GM20000 (cell line): ENCODE measurements around the gene JMJD6.

Source experiments
- DNase-seq: peaks from one replicate; pipeline ENCODE4 v3.0.0; 2012; ENCODE audit warnings: low spot score
- TF ChIP-seq, protein P1 (sequence below): IDR thresholded peaks from 2 replicates; pipeline ENCODE4 v1.5.1; 2012; ENCODE audit warnings: mild to moderate bottlenecking, control low read depth; ENCODE audit errors: extremely low read depth, missing control alignments

The JMJD6 gene

DNA sequence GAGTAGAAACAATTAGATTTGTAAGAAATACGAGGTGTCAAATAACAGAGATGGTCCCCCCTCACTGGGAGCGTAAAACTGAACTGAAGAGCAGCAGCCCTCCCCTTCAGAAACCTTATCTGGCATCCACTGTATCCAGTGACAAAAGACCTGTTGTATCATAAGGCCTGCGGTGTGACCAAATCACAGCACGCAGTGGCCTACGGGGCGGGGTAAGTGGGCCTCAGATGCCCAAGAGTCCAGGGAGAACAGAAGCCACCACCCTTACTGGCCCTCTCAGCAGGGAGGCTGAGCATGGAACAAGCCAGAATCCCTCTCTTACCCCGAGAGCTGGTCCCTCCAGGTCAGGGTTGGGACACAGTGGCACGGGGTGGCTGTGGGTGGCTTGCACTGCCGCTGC lies 5.5 kb downstream of the JMJD6 start:
- TF ChIP-seq, protein P1, sequence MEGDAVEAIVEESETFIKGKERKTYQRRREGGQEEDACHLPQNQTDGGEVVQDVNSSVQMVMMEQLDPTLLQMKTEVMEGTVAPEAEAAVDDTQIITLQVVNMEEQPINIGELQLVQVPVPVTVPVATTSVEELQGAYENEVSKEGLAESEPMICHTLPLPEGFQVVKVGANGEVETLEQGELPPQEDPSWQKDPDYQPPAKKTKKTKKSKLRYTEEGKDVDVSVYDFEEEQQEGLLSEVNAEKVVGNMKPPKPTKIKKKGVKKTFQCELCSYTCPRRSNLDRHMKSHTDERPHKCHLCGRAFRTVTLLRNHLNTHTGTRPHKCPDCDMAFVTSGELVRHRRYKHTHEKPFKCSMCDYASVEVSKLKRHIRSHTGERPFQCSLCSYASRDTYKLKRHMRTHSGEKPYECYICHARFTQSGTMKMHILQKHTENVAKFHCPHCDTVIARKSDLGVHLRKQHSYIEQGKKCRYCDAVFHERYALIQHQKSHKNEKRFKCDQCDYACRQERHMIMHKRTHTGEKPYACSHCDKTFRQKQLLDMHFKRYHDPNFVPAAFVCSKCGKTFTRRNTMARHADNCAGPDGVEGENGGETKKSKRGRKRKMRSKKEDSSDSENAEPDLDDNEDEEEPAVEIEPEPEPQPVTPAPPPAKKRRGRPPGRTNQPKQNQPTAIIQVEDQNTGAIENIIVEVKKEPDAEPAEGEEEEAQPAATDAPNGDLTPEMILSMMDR: no peak
- DNase-seq: no peak

DNA sequence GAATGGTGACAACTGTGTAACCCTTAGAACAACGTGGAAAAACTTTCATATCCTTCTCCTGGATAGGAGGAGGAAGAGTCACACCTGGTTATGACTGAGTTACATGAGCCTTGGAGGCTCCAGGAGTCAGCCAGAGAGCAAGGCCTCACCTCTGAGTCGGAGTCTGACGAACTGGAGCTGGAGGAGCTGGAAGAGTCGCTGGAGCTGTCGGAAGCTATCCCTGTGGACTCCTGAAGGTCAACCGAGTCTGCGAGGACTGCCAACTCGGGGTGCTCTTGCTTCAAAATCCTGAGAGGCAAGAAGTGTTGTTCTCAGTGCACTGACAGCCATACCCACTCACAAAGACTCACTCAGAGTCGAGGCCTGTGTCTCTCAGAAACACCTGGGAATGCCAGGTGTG lies 6.2 kb downstream of the JMJD6 start:
- DNase-seq: no peak
- TF ChIP-seq, protein P1: no peak

DNA sequence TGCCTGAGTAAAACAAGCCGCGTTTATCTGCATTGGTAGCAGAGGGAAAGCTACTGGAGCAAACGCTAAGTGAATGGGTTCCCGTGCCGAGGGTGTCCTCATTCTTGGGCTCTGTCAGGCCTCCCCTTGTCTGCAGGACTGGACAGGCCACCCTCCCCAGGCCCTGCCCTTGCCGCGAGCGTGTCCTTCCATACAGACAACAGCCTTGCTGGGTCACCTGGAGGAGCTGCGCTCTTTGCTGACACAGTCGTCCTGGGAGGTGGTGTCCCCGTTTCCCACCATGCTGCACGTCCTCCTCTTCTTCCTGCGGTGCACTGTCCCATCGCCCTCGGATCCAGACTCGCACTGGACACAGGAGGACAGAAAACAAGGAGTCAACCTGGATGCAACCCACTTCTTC lies 7.9 kb downstream of the JMJD6 start:
- DNase-seq: no peak
- TF ChIP-seq, protein P1: no peak

DNA sequence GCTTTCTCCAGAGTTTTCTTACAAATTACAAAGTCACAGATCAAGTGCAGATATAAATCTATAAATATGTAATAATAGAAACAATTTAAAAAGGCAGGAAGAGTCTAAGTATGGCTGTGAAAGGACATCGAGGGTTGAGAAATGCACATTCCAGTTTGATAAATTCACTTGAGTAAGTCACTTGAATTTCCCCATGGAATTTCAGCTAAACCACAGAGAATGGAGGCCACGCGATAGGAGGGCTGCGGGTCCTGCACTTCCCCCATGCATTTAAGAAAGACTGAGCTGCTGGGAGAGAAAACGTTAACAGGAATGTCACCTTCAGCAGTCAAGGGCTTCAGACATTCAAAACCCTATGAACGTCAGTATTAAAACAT lies 9.6 kb downstream of the JMJD6 start:
- no peak for DNase-seq
- TF ChIP-seq, protein P1: no peak

DNA sequence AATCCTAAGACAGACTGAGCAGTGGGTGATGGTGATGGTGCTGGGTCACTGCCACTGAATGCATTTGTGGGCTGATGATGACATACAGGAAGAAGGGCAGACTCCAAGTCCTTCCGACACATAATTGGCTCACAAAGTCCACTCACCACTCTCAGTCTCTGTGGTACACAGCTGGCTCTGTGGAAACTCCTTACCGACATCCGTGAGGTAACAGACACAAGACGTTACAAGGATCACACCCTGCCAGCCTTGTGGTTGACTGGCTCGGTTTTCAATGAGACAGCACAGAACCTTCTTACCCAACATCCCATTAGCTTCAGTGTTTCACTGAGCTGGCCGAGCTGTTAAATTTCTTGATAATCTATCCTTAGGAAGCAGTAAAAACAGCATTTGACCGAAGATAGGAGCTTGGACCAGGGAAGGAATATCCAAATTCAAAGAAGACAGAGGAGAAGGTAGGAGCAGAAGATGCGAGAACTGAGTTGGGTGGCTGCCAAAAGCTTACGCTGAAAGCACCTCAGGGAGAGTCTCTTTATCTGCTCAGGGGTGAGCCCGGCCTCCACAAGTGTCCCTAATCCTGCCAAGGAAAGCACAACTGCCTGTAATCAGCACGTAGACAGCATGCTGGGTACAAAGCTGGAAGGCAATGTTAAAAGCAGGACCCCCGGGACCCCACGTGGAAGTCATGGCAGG lies 10.1 kb downstream of the JMJD6 start:
- no peak for DNase-seq
- TF ChIP-seq, protein P1: no peak

DNA sequence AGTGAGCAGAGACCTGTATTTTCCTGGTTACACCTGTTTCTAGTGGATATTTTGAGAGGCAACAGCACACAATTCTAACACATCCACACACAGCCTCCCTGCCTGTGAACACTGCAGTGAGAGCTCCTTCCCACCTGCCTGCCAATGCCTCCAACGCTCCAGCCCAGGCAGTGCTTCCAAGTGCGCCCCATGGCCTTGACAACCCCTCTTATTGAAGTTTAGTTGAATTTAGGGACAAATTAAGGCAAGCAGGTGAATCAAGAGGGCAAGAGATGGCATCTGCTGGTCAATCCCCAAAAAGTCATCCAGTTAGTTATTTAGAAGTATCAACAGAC lies 10.9 kb downstream of the JMJD6 start:
- TF ChIP-seq, protein P1: no peak
- DNase-seq: no peak

DNA sequence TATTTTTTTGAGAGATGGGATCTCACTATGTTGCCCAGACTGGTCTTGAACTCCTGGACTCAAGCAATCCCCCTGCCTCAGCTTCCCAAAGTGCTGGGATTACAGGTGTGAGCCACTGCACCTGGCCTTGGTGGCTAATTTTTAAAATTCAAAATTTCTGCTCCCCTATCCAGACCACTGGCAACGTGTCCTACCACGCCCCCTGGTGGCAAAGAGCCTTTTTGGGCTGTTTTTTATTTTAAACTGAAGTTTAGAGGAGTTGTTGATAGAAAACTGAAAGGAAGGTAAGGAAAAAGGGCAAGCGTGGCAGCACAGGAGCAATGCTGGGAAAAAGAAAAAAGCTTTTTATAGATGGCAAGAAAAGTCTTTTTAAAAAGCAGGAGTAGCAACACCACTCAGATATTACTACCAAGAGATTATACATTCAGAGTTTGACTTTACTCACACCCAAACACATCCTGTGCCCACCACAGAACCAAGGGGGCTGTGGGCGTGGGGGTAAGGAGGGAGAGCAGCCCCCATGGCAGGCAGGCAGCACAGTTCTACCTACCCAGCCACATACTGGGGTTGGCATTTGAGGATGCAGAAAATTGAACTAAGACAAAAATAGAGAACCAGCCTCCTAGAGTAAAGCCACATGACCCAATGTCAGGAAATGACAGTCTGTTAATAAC lies 11.4 kb downstream of the JMJD6 start:
- TF ChIP-seq, protein P1: peak; percentile 56
- DNase-seq: peak; percentile 70
